Trophoblast cell (in vitro differentiated cells and primary cell): ENCODE data around the gene LRRC63.

Source experiments
- DNase-seq, 2 donors: peaks; one replicate each; pipeline ENCODE4 v3.0.0-alpha.2; 2016
- H2AFZ ChIP-seq: 2 replicates; pipeline ENCODE4 v1.6.1; 2013; ENCODE audit warnings: low read length, moderate library complexity, mild to moderate bottlenecking; ENCODE audit not compliant: insufficient read depth, poor library complexity
- H2AK5ac ChIP-seq: 2 replicates; pipeline ENCODE4 v1.6.1; 2013; ENCODE audit warnings: mild to moderate bottlenecking, low read length
- H2BK120ac ChIP-seq: 2 replicates; pipeline ENCODE4 v1.6.1; 2013; ENCODE audit warnings: low read length, mild to moderate bottlenecking, moderate library complexity; ENCODE audit not compliant: insufficient read depth, poor library complexity
- H2BK12ac ChIP-seq: 2 replicates; pipeline ENCODE4 v1.6.1; 2013; ENCODE audit warnings: mild to moderate bottlenecking, low read length, moderate library complexity
- H2BK5ac ChIP-seq: 2 replicates; pipeline ENCODE4 v1.6.1; 2013; ENCODE audit warnings: low read length, low read depth, moderate library complexity, mild to moderate bottlenecking; ENCODE audit not compliant: poor library complexity
- H3K14ac ChIP-seq: 2 replicates; pipeline ENCODE4 v1.6.1; 2013; ENCODE audit warnings: mild to moderate bottlenecking, low read length
- H3K18ac ChIP-seq: 2 replicates; pipeline ENCODE4 v1.6.1; 2013; ENCODE audit warnings: mild to moderate bottlenecking, low read length
- H3K23ac ChIP-seq: 2 replicates; pipeline ENCODE4 v1.6.1; 2013; ENCODE audit warnings: low read length
- H3K27ac ChIP-seq: 2 replicates; pipeline ENCODE4 v1.5.1; 2013; ENCODE audit warnings: low read depth, mild to moderate bottlenecking, inconsistent platforms, low read length, moderate library complexity
- H3K27me3 ChIP-seq: 2 replicates; pipeline ENCODE4 v1.6.1; 2013; ENCODE audit warnings: inconsistent platforms, mild to moderate bottlenecking, low read length, moderate library complexity; ENCODE audit not compliant: insufficient read depth
- H3K36me3 ChIP-seq, 2 experiments: 1 replicate in 1 of 2; 2 replicates in 1 of 2; pipeline ENCODE4 v1.6.1; 2013; ENCODE audit warnings: low read length in 2 of 2, mild to moderate bottlenecking in 2 of 2, moderate library complexity in 1 of 2; ENCODE audit not compliant: insufficient read depth in 2 of 2, control insufficient read depth in 1 of 2
- H3K4ac ChIP-seq: 2 replicates; pipeline ENCODE4 v1.6.1; 2013; ENCODE audit warnings: low read depth, mild to moderate bottlenecking, low read length, moderate library complexity
- H3K4me1 ChIP-seq, 2 experiments: 1 replicate in 1 of 2; 2 replicates in 1 of 2; pipeline ENCODE4 v1.6.1; 2013; ENCODE audit warnings: low read length in 2 of 2, mild to moderate bottlenecking in 2 of 2, moderate library complexity in 1 of 2; ENCODE audit not compliant: insufficient read depth in 2 of 2, control insufficient read depth in 1 of 2
- H3K4me2 ChIP-seq: 2 replicates; pipeline ENCODE4 v1.6.1; 2013; ENCODE audit warnings: inconsistent platforms, mild to moderate bottlenecking, low read length, moderate library complexity
- H3K4me3 ChIP-seq: 2 replicates; pipeline ENCODE4 v1.5.1; 2013; ENCODE audit warnings: mild to moderate bottlenecking, low read depth, low read length, inconsistent platforms
- H3K79me1 ChIP-seq: one replicate; pipeline ENCODE4 v1.6.1; 2013; ENCODE audit warnings: low read length
- H3K79me2 ChIP-seq: 2 replicates; pipeline ENCODE4 v1.6.1; 2013; ENCODE audit warnings: low read length, mild to moderate bottlenecking; ENCODE audit not compliant: control insufficient read depth, insufficient read depth, poor library complexity
- H3K9ac ChIP-seq: 2 replicates; pipeline ENCODE4 v1.6.1; 2013; ENCODE audit warnings: mild to moderate bottlenecking, low read length
- H3K9me3 ChIP-seq: 2 replicates; pipeline ENCODE4 v1.6.1; 2013; ENCODE audit warnings: low read depth, mild to moderate bottlenecking, control low read depth, inconsistent platforms, low read length; ENCODE audit not compliant: insufficient read depth
- H4K12ac ChIP-seq: 2 replicates; pipeline ENCODE4 v1.6.1; 2013; ENCODE audit warnings: low read depth, mild to moderate bottlenecking, low read length, moderate library complexity
- H4K8ac ChIP-seq: 2 replicates; pipeline ENCODE4 v1.6.1; 2013; ENCODE audit warnings: low read depth, mild to moderate bottlenecking, low read length, moderate library complexity
- H4K91ac ChIP-seq: one replicate; pipeline ENCODE4 v1.6.1; 2013; ENCODE audit warnings: low read depth, mild to moderate bottlenecking, low read length, moderate library complexity
- WGBS: extraction: QIAGEN DNeasy Blood & Tissue Kit; methylation state at CpG from one replicate; pipeline ENCODE4 v1.1.7; 2013; ENCODE audit warnings: missing lambda C conversion rate; ENCODE audit not compliant: insufficient read length, insufficient coverage; ENCODE audit errors: extremely low coverage; 5-methylcytosine and 5-hydroxymethylcytosine counted together

The LRRC63 gene

GRCh38 chr13:46232281-46232680 is 20.6 kb downstream of the LRRC63 start:
- H4K91ac ChIP-seq: no peak overlapping the region
- no peak overlapping the region for H4K8ac ChIP-seq
- H3K36me3 ChIP-seq: no peaks in the 10 kb centered on the region
- H3K79me2 ChIP-seq: no peaks in the 10 kb centered on the region
- H3K27me3 ChIP-seq: no peaks in the 10 kb centered on the region
- no peak overlapping the region for H3K27ac ChIP-seq
- H3K18ac ChIP-seq: no peak overlapping the region
- H3K4me1 ChIP-seq: no peaks in the 10 kb centered on the region
- H2AK5ac ChIP-seq: no peak overlapping the region
- H3K4ac ChIP-seq: no peak overlapping the region
- no CpG with 5 or more reads among the region's 3 CpGs for WGBS
- no peak overlapping the region for H3K4me2 ChIP-seq
- H2BK5ac ChIP-seq: no peak overlapping the region
- H2BK120ac ChIP-seq: no peak overlapping the region
- no peak overlapping the region for H3K23ac ChIP-seq
- H3K4me3 ChIP-seq: no peak overlapping the region
- H2BK12ac ChIP-seq: no peak overlapping the region
- H3K79me1 ChIP-seq: no peaks in the 10 kb centered on the region
- no peak overlapping the region for H4K12ac ChIP-seq
- H3K14ac ChIP-seq: no peak overlapping the region
- no peak overlapping the region for H3K9ac ChIP-seq
- H3K9me3 ChIP-seq: peaks cover 2% of the 10 kb centered on the region
- H2AFZ ChIP-seq: no peak overlapping the region
- no peak for DNase-seq

DNA sequence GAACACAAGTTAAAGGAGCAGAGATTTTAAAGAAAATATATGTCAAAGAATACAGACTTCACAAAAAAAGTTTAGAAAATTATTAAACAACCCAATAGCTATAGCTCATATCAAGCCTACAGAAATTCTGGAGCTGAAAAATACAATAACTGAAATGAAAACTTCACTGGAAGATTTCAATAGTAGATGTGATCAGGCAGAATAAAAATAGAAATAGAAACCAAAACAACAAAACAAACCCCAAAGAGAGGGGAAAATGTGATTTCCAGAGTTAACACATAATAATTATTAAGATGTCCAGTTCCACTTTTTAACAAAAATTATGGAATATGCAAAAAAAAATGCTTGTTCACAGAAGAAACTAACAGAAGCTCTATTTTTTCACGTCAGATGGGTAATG is 23.6 kb downstream of the LRRC63 start:
- peaks cover 1% of the 10 kb centered on the region for H3K9me3 ChIP-seq
- H2BK12ac ChIP-seq: no peak overlapping the region
- no peaks in the 10 kb centered on the region for H3K79me2 ChIP-seq
- no peak overlapping the region for H3K4me3 ChIP-seq
- H3K79me1 ChIP-seq: no peaks in the 10 kb centered on the region
- H2BK120ac ChIP-seq: no peak overlapping the region
- no peak overlapping the region for H4K12ac ChIP-seq
- H3K14ac ChIP-seq: no peak overlapping the region
- H3K27ac ChIP-seq: no peak overlapping the region
- no peak overlapping the region for H4K8ac ChIP-seq
- no peaks in the 10 kb centered on the region for H3K4me1 ChIP-seq
- no peak overlapping the region for H3K9ac ChIP-seq
- H2AK5ac ChIP-seq: no peak overlapping the region
- no peak overlapping the region for H4K91ac ChIP-seq
- no peak overlapping the region for H3K18ac ChIP-seq
- H2BK5ac ChIP-seq: no peak overlapping the region
- no peak overlapping the region for H3K4ac ChIP-seq
- no peak for DNase-seq
- WGBS: no CpG with 5 or more reads among the region's 1 CpG
- no peak overlapping the region for H3K4me2 ChIP-seq
- H2AFZ ChIP-seq: no peak overlapping the region
- H3K23ac ChIP-seq: no peak overlapping the region
- H3K27me3 ChIP-seq: no peaks in the 10 kb centered on the region
- no peaks in the 10 kb centered on the region for H3K36me3 ChIP-seq

DNA sequence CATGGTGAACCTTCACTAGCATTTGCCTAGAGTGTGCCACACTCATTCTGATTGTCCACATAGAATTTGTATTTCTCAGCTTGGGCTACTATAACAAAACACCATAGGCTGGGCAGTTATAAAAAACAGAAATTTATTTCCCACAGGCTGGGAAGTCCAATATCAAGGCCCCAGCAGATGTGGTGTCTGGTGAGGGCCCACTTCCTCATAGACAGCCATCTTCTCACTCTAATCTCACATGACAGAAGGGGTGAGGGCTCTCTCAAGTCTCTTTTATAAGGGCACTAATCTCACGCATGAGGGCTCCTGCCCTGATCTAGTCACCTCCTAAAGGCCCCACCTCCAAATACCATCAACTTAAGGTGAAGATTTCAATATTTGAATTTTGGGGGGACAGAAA is 53.6 kb downstream of the LRRC63 start:
- Histone ChIP-seq H4K12ac (no peak overlapping the region), H3K79me2 (no peaks in the 10 kb centered on the region), H3K9ac (no peak overlapping the region), H3K36me3 (no peaks in the 10 kb centered on the region), H2BK12ac (peak overlapping the region; percentile 66), H2BK5ac (no peak overlapping the region), H2AFZ (no peak overlapping the region), H2BK120ac (no peak overlapping the region), H3K4ac (no peak overlapping the region), H3K23ac (no peak overlapping the region), H4K91ac (peak overlapping the region; percentile 39), H3K14ac (no peak overlapping the region), H3K79me1 (no peaks in the 10 kb centered on the region), H4K8ac (no peak overlapping the region), H2AK5ac (no peak overlapping the region), H3K4me1 (peaks cover 2% of the 10 kb centered on the region in 2 experiments), H3K4me2 (no peak overlapping the region), H3K9me3 (no peaks in the 10 kb centered on the region), H3K27me3 (no peaks in the 10 kb centered on the region), H3K4me3 (no peak overlapping the region), H3K18ac (no peak overlapping the region), H3K27ac (no peak overlapping the region)
- no CpG with 5 or more reads among the region's 1 CpG for WGBS
- no peak for DNase-seq

- Histone ChIP-seq H4K91ac (no peak overlapping the region), H2BK120ac (no peak overlapping the region), H2AK5ac (no peak overlapping the region), H4K12ac (no peak overlapping the region), H2BK5ac (no peak overlapping the region), H3K4me1 (peaks cover 2 to 4% of the 10 kb centered on the region in 2 experiments), H3K4me2 (no peak overlapping the region), H2AFZ (no peak overlapping the region), H3K14ac (no peak overlapping the region), H3K9ac (no peak overlapping the region), H3K79me2 (no peaks in the 10 kb centered on the region), H3K18ac (no peak overlapping the region), H2BK12ac (no peak overlapping the region), H3K4me3 (no peak overlapping the region), H4K8ac (no peak overlapping the region), H3K36me3 (no peaks in the 10 kb centered on the region), H3K9me3 (no peaks in the 10 kb centered on the region), H3K23ac (no peak overlapping the region), H3K27me3 (no peaks in the 10 kb centered on the region), H3K79me1 (no peaks in the 10 kb centered on the region), H3K4ac (no peak overlapping the region), H3K27ac (no peak overlapping the region)
- DNase-seq: peak; percentile 68 to 85
- WGBS: no CpG with 5 or more reads among the region's 2 CpGs
Measured at GRCh38 chr13:46267166-46267565, 55.4 kb downstream of the LRRC63 start.
